IMR-90 (cell line): ENCODE results near the gene TTLL11. TPM values are rescaled to one million over a fixed set of nuclear protein-coding genes. Genes with fewer than 3 reads are reported as not detected.
A peak's percentile ranks its signal among the peaks of the same experiment; 100 is the strongest.

Source experiments
- ATAC-seq: fragments of 200-7000 bp; cut with Tn5 transposase; 2 replicates; pipeline ENCODE4 v1.9.1; 2020; ENCODE audit warnings: low read depth, mild to moderate bottlenecking, moderate library complexity
- BruUV-seq: library from RNA; stranded (reverse); fragments of 400-500 nt; replicated peaks from 2 replicates; lab custom pipeline; 2021; lab: Mats Ljungman, UMichigan
- CTCF ChIA-PET: fragments of 300-600 bp; formaldehyde crosslinking; extraction: SDS; loops from one replicate; lab custom pipeline; 2021; ENCODE audit warnings: antibody characterized with exemption; lab: Yijun Ruan, JAX
- POLR2A ChIA-PET: fragments of 300-600 bp; sonication (Branson Sonifier 250); formaldehyde crosslinking; loops from one replicate; lab custom pipeline; 2022; ENCODE audit warnings: antibody characterized with exemption; ENCODE audit not compliant: unreplicated experiment; lab: Charles Lee
- DNase-seq: peaks from one replicate; pipeline ENCODE4 v3.0.0; 2013
- H2AFZ ChIP-seq: replicated peaks from 2 replicates; pipeline ENCODE3; 2013; ENCODE audit warnings: low read length, mild to moderate bottlenecking; ENCODE audit not compliant: poor library complexity
- H2AK5ac ChIP-seq: 2 replicates; pipeline ENCODE4 v1.6.1; 2013; ENCODE audit warnings: low read depth, low read length, inconsistent platforms
- H2AK9ac ChIP-seq: replicated peaks from 2 replicates; pipeline ENCODE3; 2013; ENCODE audit warnings: mild to moderate bottlenecking, low read depth, low read length, moderate library complexity; ENCODE audit not compliant: poor library complexity
- H2BK120ac ChIP-seq: 2 replicates; pipeline ENCODE4 v1.6.1; 2013; ENCODE audit warnings: low read depth, low read length, inconsistent platforms
- H2BK15ac ChIP-seq: 3 replicates; pipeline ENCODE4 v1.6.1; 2013; ENCODE audit warnings: low read depth, low read length, inconsistent platforms
- H2BK20ac ChIP-seq: 2 replicates; pipeline ENCODE4 v1.6.1; 2013; ENCODE audit warnings: low read depth, mild to moderate bottlenecking, inconsistent platforms, low read length, moderate library complexity
- H2BK5ac ChIP-seq: 2 replicates; pipeline ENCODE4 v1.6.1; 2013; ENCODE audit warnings: mild to moderate bottlenecking, low read depth, low read length, inconsistent platforms; ENCODE audit not compliant: poor library complexity, severe bottlenecking
- H3K14ac ChIP-seq: replicated peaks from 2 replicates; pipeline ENCODE4 v1.6.1; 2013; ENCODE audit warnings: low read depth, low read length, inconsistent platforms
- H3K18ac ChIP-seq: 2 replicates; pipeline ENCODE4 v1.6.1; 2013; ENCODE audit warnings: low read depth, low read length, control low read depth
- H3K23ac ChIP-seq: 2 replicates; pipeline ENCODE4 v1.6.1; 2013; ENCODE audit warnings: low read depth, low read length, inconsistent platforms
- H3K27ac ChIP-seq: 2 replicates; pipeline ENCODE4 v1.5.1; 2013; ENCODE audit warnings: mild to moderate bottlenecking, control low read depth, low read length; ENCODE audit not compliant: insufficient read depth
- H3K27me3 ChIP-seq: 2 replicates; pipeline ENCODE4 v1.6.1; 2013; ENCODE audit warnings: low read length; ENCODE audit not compliant: control insufficient read depth, insufficient read depth
- H3K36me3 ChIP-seq: 2 replicates; pipeline ENCODE4 v1.6.1; 2013; ENCODE audit warnings: low read length, mixed read lengths; ENCODE audit not compliant: control insufficient read depth, insufficient read depth
- H3K4ac ChIP-seq: 2 replicates; pipeline ENCODE4 v1.6.1; 2013; ENCODE audit warnings: low read depth, low read length, inconsistent platforms
- H3K4me1 ChIP-seq: 2 replicates; pipeline ENCODE4 v1.6.1; 2013; ENCODE audit warnings: low read length, mixed read lengths; ENCODE audit not compliant: control insufficient read depth, insufficient read depth
- H3K4me2 ChIP-seq: 2 replicates; pipeline ENCODE4 v1.6.1; 2013; ENCODE audit warnings: low read depth, mild to moderate bottlenecking, control low read depth, low read length, moderate library complexity
- H3K4me3 ChIP-seq: 2 replicates; pipeline ENCODE4 v1.5.1; 2013; ENCODE audit warnings: low read depth, mild to moderate bottlenecking, control low read depth, low read length, moderate library complexity; ENCODE audit not compliant: insufficient read depth
- H3K56ac ChIP-seq: 2 replicates; pipeline ENCODE4 v1.6.1; 2013; ENCODE audit warnings: low read length, inconsistent platforms; ENCODE audit not compliant: insufficient read depth; ENCODE audit errors: extremely low read depth
- H3K79me1 ChIP-seq, 2 experiments: 2 replicates each; pipeline ENCODE4 v1.6.1; 2013; ENCODE audit warnings: low read length in 2 of 2, inconsistent platforms in 1 of 2, low read depth in 1 of 2
- H3K9ac ChIP-seq: 2 replicates; pipeline ENCODE4 v1.6.1; 2013; ENCODE audit warnings: low read depth, low read length, control low read depth
- H3K9me1 ChIP-seq: 2 replicates; pipeline ENCODE4 v1.6.1; 2013; ENCODE audit warnings: low read length, inconsistent platforms; ENCODE audit not compliant: insufficient read depth
- H3K9me3 ChIP-seq: 2 replicates; pipeline ENCODE4 v1.6.1; 2013; ENCODE audit warnings: low read length; ENCODE audit not compliant: control insufficient read depth, insufficient read depth
- H4K20me1 ChIP-seq: 2 replicates; pipeline ENCODE4 v1.6.1; 2013; ENCODE audit warnings: low read length, inconsistent platforms; ENCODE audit not compliant: insufficient read depth
- H4K5ac ChIP-seq: 2 replicates; pipeline ENCODE4 v1.6.1; 2013; ENCODE audit warnings: mild to moderate bottlenecking, low read depth, low read length, control low read depth
- H4K8ac ChIP-seq, 2 experiments: 2 replicates each; pipeline ENCODE4 v1.6.1; 2013; ENCODE audit warnings: low read depth in 2 of 2, low read length in 2 of 2, control low read depth in 1 of 2, inconsistent platforms in 1 of 2
- H4K91ac ChIP-seq: 2 replicates; pipeline ENCODE4 v1.6.1; 2013; ENCODE audit warnings: low read depth, low read length, inconsistent platforms; ENCODE audit not compliant: insufficient read depth
- RAD21 ChIP-seq: IDR thresholded peaks from 2 replicates; pipeline ENCODE4 v1.6.1; 2012; ENCODE audit warnings: low read length, improper control_type of control experiment
- SMC3 ChIP-seq: fragments of 150-350 bp; IDR thresholded peaks from 2 replicates; pipeline ENCODE4 v1.6.1; 2016; ENCODE audit warnings: low read depth, mild to moderate bottlenecking, antibody characterized with exemption, low read length, moderate library complexity
- WGBS, 2 experiments: methylation state at CpG; one replicate each; pipeline versions ENCODE4 v1.1.5 to v1.1.7; 2013; ENCODE audit warnings: missing lambda C conversion rate in 2 of 2; ENCODE audit not compliant: insufficient read length in 1 of 2; ENCODE audit errors: extremely low coverage in 2 of 2; 5-methylcytosine and 5-hydroxymethylcytosine counted together
- dilution Hi-C: fragments of 300-500 bp; cut with HindIII; formaldehyde crosslinking; loops from one replicate; pipeline ENCODE4 v1.14.3; 2018; ENCODE audit warnings: low sequenced_read_pairs; ENCODE audit not compliant: unreplicated experiment
- in situ Hi-C: fragments of 300-500 bp; cut with MboI; formaldehyde crosslinking; loops from 3 replicates; pipeline ENCODE4 v1.14.3; 2019; ENCODE audit warnings: low sequenced_read_pairs, inconsistent platforms, mixed read lengths
- intact Hi-C: fragments of 100-400 bp; cut with micrococcal nuclease; formaldehyde crosslinking; loops from 2 replicates; pipeline ENCODE4 v1.10.0; 2022
- polyA plus RNA-seq, 3 experiments: library from polyadenylated mRNA; depleted of rRNA; stranded (reverse); fragments of >200 nt; gene quantifications; 2 replicates each; pipeline ENCODE4 v1.2.3, GENCODE V29; 2012; ENCODE audit warnings: low replicate concordance in 1 of 3
- total RNA-seq: library from RNA; depleted of rRNA; stranded (reverse); fragments of >200 nt; gene quantifications from 2 replicates; pipeline ENCODE4 v1.2.3, GENCODE V29; 2012

The TTLL11 gene
- total and polyA plus RNA-seq, 2 of the 4 experiments (the other 2 are of a cell fraction), result 2.0 to 4.6 TPM

GRCh38 chr9:121895818-121896544 is 197.1 kb downstream of the TTLL11 start:
- peak; percentile 71 for DNase-seq

More at GRCh38 chr9:121895818-121896544, 197.1 kb downstream of the TTLL11 start:
- Histone ChIP-seq H3K36me3 (no peaks in the 10 kb centered on the region), H2BK15ac (peak overlapping the region; percentile 53; the same call in 1 of the 3 replicates), H4K91ac (peak overlapping the region; percentile 45), H3K27ac (no peak overlapping the region), H3K4me2 (no peak overlapping the region), H2BK120ac (peak overlapping the region; percentile 57; the same call in 1 of the 2 replicates), H2BK5ac (peak overlapping the region; percentile 79), H3K27me3 (no peaks in the 10 kb centered on the region), H3K14ac (peak overlapping the region; percentile 39), H2AFZ (peak overlapping the region; percentile 60), H3K18ac (peak overlapping the region; percentile 58; the same call in 1 of the 2 replicates), H4K20me1 (no peaks in the 10 kb centered on the region), H3K4me3 (no peak overlapping the region), H4K5ac (peak overlapping the region; percentile 24), H2AK5ac (peak overlapping the region; percentile 97), H3K79me1 (peaks cover 0 to 9% of the 10 kb centered on the region in 2 experiments; a peak in 1 of 4 replicates), H3K56ac (no peak overlapping the region), H4K8ac (peak overlapping the region; percentile 25 to 80; a peak in 3 of 4 replicates), H3K4me1 (peaks cover 2% of the 10 kb centered on the region), H3K9ac (no peak overlapping the region), H3K9me3 (no peaks in the 10 kb centered on the region), H3K4ac (peak overlapping the region; percentile 65), H2AK9ac (no peak overlapping the region), H3K9me1 (peaks cover 17% of the 10 kb centered on the region), H3K23ac (no peak overlapping the region; the same call in 1 of the 2 replicates), H2BK20ac (peak overlapping the region; percentile 64)
- ATAC-seq, result peak; percentile 51; the same call in 1 of the 2 replicates
- TF ChIP-seq SMC3 (no peak), RAD21 (peak; percentile 9; the same call in 1 of the 2 replicates)
- CTCF ChIA-PET, result no interaction called here
- 61% methylated on average over 9 of the region's 12 CpGs; no CpG with 5 or more reads in 1 of the 2 experiments for WGBS, 2 experiments
- in situ Hi-C loops, result no loop called here
- no TSS peak for BruUV-seq
- dilution Hi-C loops, result no loop called here
- intact Hi-C loops, result no loop called here
- POLR2A ChIA-PET, result no interaction called here
